HG03521 (cell line): ENCODE results near the gene BRPF1.

ENCODE experiments used
- ATAC-seq: cut with Tn5 transposase; IDR thresholded peaks from one replicate; pipeline ENCODE4 v1.9.1; 2021; ENCODE audit warnings: mild to moderate bottlenecking, moderate library complexity; ENCODE audit not compliant: unreplicated experiment

Gene BRPF1, protein sequence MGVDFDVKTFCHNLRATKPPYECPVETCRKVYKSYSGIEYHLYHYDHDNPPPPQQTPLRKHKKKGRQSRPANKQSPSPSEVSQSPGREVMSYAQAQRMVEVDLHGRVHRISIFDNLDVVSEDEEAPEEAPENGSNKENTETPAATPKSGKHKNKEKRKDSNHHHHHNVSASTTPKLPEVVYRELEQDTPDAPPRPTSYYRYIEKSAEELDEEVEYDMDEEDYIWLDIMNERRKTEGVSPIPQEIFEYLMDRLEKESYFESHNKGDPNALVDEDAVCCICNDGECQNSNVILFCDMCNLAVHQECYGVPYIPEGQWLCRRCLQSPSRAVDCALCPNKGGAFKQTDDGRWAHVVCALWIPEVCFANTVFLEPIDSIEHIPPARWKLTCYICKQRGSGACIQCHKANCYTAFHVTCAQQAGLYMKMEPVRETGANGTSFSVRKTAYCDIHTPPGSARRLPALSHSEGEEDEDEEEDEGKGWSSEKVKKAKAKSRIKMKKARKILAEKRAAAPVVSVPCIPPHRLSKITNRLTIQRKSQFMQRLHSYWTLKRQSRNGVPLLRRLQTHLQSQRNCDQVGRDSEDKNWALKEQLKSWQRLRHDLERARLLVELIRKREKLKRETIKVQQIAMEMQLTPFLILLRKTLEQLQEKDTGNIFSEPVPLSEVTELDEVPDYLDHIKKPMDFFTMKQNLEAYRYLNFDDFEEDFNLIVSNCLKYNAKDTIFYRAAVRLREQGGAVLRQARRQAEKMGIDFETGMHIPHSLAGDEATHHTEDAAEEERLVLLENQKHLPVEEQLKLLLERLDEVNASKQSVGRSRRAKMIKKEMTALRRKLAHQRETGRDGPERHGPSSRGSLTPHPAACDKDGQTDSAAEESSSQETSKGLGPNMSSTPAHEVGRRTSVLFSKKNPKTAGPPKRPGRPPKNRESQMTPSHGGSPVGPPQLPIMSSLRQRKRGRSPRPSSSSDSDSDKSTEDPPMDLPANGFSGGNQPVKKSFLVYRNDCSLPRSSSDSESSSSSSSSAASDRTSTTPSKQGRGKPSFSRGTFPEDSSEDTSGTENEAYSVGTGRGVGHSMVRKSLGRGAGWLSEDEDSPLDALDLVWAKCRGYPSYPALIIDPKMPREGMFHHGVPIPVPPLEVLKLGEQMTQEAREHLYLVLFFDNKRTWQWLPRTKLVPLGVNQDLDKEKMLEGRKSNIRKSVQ (N-terminal part only)

DNA sequence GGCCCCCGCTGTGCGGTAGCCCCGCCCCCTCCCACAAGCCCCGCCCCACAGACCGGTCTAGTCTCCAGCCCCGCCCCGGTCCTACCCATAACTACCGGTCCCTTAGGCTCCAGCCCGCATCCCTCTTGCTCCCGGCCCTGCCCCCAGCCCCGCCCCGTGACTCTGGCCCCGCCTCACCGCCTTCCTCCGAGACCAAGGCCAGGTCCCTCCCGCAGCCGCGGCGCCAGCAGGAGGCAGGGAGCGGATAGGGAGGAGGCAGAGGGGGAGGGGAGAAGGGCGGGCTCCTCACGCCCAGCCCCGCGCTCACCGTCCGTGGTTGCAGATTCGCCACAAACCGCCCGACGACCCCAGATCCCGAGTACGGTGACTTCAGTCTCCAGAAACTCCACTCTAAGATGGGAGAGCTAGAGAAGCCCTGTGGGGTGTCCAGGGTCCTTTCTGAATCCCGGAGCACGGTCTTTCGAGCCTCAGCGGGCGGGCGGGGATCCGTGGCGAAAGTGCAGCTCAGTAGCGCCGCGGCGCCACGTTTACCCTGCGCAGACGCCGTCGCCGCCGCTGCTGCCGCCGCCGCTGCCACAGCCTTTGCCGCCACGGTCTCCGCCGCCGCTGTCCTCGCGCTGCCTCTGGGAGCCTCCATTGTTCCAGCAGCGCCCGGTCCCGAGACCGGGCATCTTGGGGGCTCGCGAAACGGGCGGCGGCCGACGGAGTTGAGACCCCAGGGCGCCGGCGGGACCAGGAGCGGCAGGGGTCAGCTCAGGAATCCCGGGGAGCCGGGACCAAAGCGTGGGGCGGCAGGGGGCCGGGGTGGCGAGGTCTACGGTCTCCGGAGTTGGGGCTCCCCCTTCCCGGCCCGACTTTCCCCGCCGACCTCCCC is at the start of gene BRPF1:
Gene BRPF1 (plus strand): TSS at position 530 of the 874 bp plus-strand sequence. CDS start 2,406 bp downstream, outside the sequence.
- peak; percentile 94 for ATAC-seq

DNA sequence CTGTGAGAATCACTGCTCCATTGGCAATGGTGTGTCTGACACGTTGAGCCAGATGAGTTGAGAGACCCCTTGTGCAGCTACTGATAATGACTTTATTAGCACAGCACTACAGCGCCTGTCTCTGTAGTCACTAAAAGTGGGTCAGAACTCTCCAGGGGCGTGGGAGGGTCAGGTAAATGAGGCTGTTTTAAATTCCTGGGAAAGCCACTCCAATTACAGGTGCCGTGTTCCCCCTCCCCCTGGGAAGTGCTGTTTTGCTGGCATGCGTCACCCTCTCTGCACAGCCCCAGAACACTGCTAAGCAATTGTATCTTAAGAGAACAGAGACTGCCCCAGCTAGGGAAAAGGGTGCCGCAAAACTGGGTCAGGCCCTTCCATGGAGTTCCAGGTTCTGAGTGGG is 49.4 kb upstream of the BRPF1 start:
- ATAC-seq = no peak

DNA sequence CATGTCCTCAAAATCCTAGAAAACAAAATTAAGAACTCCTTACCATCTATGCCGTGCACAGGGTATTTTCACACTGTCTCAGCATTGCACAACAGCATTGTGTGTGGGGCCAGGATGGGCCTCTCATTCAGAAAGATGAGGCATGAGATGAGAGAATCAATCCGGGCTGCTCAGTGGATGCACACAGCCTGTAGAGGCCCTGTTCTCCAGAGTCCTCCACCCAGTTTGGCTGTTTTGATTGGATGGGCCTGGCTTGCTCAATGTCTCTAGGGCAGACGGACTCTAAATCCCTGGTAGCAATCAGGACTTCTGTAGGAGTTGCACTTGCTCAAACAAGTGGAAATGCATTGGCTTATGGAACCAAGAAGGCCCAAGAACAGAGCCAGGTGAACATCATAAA is 48.1 kb upstream of the BRPF1 start:
- no peak for ATAC-seq

DNA sequence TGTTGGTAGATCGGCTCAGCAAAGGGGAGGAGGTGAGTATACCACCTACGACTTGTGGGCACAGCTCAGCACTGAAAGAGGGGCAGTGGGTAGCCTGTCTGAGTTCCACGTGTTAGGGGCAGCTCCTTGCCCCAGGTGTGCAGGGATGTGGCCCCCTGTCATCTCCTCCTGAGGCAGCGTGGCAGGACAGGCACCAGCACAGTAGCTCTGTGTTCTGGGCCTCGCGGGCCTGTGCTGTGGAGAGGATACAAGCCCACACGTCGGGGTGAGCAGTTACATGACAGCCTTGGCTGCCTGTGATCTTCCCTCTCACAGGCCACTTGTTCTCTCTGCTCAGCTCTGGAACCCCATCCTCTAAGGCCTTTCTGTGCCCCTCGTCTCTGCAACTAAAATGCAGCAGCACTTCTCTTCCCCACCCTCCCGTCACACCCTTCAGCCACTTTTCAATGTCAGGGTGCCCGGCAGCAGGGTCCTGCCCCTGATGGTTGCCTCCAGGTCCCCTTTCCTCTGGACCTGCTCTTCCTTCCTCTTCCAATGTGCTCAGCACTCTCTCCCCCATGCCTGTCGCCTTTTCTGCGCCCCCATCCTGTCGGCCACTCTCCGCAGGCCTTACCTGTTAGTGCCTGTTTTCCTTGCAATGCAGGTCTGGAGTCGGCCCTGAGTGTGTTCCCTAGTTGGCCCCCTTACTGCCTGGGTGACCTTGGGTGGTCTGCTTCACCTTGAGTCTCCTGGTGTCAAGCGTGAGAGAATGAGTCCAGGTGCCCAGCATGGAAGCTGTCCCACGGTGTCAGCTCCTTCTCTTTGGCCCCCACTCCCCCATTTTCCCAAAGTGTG is 46.1 kb upstream of the BRPF1 start:
- no peak for ATAC-seq

DNA sequence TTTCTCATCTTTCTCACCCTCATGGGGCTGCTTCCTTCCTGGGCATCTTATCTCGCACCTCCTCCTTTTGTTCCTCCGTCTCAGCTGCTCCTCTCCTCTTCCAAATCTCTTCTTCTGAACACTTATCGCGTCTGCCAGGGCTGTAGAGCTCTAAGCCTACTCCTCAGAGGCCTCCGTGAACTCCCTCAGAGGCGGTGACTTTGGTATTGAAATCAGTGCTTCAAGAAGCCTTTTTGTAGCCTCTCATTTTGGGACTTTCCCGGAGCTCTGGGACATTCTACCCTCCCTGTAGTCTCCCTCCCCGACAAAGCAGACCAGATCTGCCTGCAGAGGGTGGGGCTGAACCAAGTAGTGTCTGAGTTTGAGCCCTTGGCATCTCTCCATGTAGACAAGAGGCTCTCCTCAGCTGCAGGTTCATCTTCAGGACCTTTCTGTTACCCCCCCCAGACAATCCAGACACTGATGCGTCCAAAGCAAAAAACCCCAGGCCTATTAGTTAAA is 45.4 kb upstream of the BRPF1 start:
- ATAC-seq = no peak

DNA sequence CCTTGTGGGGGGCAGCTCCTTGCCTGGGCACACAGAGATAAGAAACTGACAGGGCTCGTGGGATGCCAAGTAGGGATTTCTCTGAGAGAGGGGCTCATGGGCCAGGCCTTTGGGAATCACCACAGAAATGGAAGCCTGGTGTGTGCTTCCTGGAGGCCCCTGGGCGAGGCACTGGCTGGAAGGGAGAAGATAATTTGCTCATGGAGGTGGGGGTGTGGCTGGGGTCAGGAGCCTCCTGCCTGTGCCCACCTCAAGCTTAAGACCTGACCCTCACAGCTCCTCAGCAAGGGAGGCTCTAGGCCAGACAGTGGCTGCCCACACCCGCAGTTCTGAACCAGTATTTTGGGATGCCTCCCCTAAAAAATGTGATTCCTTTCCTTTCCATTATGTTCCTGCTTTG is 44.8 kb upstream of the BRPF1 start:
- ATAC-seq = no peak

DNA sequence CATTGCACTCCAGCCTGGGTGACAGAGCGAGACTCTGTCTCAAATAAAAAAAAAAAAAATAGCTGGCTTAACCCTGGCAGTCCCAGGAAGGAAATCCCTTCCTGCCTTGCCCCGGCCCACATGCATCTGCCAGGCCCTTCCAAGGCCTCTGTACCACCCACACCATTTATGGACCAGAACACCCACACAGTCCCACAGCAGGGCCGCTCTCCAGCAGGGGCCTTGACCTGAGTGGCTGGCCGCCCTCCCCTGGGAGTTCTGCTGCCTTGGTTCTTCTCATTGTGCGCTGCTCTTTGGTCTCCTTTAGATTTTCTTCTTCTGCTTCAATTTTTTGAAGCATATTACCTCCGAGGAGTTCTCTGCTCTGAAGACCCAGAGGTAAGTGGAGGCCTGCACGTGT is 44.0 kb upstream of the BRPF1 start:
- no peak for ATAC-seq

DNA sequence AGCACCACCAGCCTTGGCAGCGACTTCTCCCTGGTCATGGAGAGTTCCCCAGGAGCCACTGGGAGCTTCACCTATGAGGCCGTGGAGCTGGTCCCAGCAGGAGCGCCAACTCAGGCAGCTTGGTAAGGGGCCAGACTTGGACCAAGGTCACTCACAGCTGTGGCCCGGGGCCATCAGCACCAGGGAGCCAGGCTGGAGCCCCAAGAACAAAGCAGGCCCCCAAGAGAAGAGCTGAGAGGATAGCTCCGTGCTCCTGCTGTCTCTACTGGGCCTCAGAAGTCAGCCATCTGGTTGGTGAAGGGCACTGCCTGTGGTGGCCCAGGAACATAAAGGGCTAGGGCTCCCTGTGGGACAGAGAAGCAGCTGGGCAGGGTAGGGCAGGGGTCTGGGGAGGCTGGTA is 42.6 kb upstream of the BRPF1 start:
- ATAC-seq = no peak

DNA sequence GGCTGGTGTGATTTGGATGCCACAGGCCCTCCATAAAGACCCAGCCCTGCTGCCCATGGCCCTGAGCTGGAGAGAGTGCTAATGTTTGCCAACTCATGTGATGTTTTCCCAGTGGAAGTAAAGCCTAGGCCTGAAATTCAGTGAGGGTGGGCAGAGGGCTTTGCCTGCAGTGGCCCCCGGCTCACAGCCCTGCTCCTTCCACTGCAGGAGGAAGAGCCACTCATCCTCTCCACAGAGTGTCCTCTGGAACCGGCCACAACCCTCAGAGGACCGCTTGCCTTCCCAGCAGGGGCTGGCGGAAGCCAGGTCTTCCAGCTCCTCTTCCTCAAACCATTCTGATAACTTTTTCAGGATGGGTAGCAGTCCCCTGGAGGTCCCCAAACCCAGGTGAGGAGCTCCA is 41.8 kb upstream of the BRPF1 start:
- no peak for ATAC-seq

DNA sequence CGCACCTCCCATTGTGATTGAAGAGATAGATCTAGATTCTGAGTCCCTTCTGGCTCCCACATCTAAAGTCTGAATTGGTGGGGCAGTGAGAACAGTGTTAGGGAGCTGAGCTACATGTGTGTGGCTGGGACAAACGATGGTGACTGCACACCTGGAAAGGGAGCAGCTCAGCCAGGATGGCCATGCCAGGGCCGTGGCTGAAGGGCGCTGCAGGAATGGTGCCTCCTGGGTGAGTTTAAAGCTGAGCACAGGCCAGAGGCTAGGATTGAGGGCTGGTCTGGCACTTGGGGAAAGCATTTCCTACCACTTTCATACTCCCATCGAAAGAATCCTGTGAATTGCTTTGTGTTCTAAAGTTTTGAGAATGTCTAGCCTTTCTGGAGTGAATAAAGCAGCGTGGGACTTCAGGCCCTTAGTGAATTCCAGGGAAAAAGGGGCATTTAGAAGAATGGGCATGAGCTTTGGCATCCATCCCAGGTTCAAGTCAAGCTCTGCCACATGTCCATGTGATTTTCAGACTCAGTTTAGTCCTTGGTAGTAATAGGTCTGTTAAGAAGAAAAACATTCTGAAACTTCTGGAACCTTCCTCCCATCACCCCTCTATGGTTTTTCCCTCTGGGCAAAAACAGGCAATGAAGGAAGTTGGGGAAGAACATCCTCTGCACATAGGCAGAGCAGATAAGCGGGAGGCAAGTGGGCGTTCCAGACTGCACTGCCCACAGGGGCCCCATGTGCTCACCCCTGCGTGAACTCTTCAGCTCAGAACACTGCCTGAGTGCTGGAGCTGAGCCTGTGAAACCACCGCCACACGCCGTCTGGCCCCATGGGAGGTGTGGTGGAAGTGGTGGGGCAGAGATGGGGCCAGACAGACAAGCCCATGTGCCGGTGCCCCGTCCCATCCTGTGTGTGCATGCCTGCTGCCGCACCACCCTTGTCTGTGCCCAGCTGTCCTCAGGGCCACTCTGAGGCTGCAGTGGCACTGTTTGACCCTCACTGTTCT is 40.8 kb upstream of the BRPF1 start:
- peak; percentile 98 for ATAC-seq

DNA sequence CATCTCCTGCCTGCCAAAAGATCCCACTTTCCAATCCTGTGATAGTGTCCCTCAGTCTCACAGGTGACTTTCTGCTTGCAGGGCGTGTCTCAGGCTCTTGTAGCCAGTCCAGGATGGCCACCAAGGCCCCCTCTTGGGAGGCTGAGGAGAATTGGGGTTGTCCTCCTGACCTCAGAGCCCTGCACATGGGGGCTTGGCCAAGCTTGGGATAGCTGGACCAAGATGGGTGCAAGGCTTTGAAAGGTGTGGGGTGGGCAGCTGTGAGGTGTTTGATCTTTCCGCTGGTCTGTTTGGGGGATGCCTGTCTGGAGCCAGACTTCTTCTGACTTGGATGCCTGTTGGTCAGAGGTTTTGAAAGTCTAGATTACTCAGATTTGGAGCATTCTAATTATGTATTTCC is 39.9 kb upstream of the BRPF1 start:
- no peak for ATAC-seq

DNA sequence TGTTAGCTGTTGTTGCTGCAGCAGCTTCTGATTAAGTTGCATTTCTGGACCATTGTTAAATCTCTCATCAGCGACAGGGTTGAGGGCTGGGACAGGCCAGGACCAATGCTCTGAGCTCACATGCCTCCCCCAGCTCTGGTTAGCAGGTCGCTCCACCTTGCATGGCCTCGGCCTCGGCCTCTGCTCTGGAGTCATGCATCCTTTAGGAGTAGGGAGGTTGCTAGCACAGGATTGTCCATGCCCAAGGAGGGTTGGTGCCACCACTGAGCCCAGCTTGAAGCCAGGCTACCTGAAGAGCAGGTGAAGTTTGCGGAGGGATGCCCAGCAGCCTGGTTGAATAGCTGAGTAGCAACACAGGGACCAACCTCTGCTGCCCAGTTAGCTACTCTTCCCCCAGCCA is 39.1 kb upstream of the BRPF1 start:
- no peak for ATAC-seq

DNA sequence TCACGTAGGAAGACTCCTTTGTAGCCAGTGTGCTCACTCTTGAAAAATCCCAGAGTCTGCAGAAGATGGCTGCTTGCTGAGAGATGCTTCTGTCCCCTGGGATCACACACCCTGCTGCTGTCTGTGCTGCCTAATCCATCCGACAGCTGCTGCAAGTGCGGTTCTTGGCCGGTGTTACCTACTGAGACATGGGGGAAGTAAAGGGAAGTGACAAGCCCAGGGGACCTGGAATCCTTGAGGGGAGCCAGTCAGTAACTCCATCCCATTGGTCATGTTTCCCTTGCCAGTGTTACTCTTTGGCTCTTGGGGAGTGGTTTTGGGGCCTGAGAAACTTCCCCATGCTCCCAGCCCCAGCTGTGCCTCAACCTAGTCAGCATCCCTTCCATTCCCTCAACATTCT is 36.2 kb upstream of the BRPF1 start:
- no peak for ATAC-seq

DNA sequence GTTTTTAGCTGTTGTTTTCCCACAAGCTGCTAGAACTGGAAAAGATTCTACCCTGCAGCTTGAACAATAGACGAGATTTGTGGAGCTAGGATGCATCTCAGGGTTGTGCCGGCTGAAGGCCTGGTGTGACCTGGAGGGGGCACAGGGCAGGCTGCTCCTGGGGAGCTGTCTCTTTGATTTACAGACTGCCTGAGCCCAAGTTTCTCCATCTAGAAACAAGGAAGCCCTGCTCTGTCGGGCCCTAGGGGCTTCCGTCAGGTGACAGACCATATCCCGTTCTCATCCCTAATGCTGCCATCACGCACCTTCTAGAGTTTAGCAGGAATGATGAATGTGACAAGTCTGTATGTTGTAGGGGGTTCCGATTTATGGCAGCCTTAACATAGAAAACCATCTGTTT is 35.8 kb upstream of the BRPF1 start:
- ATAC-seq = no peak

DNA sequence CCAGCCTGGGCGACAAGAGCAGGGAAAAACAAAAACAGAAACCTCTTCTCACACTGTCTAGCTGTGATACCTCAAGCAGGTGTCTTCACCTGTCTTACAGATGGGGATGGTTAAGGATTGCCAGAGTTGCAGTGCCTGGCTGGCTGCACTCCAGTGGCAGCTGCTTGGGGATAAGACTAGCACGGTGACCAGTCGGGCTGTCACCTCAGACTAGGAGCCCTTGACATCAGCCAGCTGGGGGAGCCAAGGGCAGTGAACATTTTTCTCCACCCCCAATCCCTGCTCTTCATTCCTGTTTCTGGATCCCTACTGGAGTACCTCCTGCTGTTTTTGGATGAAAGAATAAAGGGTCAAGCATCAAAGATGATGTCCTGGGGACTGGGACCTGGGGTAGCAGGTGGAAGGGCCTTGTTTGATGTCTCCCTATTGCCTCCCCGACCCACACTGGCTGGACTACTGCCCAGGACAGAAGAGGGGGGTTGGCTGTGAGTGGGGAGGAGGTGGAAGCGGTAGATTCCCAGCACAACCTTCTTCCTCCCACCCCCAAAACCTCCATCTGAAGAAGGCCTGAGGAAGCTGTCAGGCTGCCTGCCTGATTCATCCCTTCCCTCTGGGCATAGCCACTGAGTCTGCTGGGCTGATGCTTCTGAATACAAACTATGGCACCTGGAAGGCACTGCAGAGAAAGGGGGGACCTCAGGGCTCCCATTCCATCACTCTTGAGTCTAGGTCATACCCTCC is 34.9 kb upstream of the BRPF1 start:
- no peak for ATAC-seq

DNA sequence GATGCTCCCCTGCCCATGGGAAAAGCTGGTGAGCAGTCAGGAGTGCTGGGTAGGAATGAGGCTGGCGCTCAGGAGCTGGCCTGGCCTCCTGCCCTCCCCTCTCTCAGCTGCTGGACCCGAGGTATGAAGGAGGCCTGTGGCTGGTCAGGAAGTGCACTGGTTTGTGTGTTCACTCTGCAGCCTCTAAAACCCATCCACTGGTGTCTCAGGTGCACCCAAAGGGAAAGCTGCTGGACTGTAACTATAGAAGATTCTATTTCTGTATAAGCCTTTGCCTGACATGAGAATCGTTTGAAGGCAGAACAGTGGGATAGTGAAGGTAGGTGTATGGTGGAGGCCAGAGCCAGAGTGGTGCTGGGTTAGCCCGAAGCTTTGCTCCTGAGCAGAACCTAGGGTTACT is 33.6 kb upstream of the BRPF1 start:
- no peak for ATAC-seq

DNA sequence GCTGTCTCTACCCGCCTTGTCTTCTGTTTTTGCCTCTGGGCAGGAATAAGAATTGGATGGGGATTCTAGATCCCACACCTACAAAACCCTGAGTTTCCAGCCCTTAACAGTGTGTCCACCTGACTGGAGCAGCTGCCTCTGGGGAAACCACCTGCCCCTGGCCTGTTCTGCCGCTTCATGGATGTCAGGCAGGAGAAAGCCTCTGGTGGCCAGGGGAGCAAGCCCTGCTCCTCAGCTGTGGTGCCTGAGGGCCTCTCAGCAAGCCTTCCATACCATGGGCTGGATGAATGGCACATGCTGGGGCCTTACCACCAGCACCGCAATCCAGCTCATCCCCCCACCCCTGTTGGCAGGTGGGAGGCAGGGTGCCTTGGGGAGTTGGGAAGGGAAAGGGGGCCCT is 33.2 kb upstream of the BRPF1 start:
- no peak for ATAC-seq

DNA sequence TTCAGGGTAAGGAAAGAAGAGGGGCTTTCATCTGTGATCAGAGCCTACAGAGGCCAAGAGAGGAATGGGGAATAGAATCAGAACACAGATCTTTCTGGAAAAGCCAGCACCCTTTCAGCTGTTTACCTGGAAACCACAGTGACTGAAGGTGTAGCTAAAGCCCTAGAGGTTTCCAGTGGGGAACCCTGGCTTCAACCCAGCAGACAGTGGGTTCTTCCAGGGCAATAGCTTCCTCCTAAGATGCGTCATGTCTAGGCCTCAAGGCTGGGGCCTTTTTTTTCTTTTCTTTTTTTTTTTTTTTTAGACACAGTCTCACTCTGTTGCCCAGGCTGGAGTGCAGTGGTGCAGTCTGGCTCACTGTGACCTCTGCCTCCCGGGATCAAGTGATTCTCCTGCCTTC is 31.0 kb upstream of the BRPF1 start:
- ATAC-seq = no peak
